Colon (tissue), 2 donors: ENCODE measurements around the gene AGAP1.

Experiments
- FAIRE-seq: peaks from 2 replicates; lab custom pipeline; 2012; peaks lifted over from hg19 to GRCh38; lab: Jason Lieb, UNC
- donor health status: control.
- donor health status: control.

Gene AGAP1

DNA sequence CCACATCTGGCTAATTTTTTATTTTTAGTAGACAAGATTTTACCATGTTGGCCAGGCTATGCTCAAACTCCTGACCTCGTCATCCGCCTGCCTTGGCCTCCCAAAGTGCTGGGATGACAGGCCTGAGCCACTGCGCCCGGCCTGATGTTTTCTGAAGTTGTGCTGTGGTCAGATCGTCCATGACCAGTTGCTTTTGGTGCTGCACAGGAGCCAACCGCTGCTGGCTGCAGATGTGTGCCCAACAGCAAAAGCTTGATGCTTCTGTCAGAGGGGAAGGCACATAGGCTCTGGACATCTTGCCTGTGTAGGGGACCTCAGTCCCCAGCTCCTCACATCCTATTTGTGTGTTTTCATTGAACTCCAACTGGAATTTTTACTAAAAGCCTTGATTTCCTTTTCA lies 218.3 kb downstream of the AGAP1 start:
- no peak for FAIRE-seq

DNA sequence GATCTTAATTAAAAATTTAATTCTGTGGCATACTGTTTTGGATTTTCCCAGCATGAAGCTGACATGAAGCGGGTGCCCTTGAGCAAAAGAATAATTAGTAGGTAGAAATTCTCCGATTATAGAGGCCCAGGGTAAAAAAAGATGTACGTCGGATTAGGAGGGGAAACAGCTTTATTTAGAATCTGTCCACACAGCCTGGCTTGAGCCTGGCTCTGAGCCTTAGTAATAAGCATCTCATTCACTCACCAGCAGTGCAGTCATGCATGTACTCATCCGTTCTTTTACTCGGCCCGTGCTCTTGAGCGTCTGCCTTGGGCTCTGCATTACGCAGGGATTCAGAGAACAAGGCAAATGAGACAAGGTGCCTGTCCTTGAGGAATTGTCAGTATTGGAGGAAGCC lies 219.3 kb downstream of the AGAP1 start:
- no peak for FAIRE-seq

GRCh38 chr2:235715601-235716000 lies 221.8 kb downstream of the AGAP1 start:
- no peak for FAIRE-seq

DNA sequence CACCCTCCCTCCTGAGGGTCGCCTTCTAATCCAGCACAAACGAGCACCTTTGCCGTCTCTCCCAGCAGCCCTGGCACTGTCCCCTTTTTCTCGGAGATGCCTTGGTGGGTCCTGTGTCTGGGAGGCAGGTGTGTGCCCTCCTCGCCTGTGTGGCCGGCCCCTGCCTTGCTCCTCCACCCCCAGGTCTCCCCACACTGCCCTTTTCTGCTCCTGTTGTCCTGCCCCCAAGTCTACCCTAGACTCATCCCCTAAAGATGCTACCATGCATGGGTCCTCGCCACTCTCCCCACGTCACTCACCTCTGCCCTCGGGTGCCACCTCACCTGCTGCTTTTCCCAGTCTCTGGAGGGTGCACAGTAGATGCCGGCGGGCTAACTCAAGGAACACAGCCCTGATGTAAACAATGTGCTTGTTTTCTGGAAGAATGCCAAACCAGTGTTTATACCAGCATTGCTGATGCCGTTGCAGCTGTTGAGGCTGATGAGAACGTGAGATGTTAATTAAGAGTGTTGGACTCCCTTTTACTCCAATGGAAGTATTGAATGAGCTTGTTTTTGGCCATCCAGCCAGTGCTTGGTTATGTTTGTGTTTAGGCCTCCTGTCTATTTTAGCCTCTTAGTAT lies 223.1 kb downstream of the AGAP1 start:
- FAIRE-seq, result no peak

GRCh38 chr2:235719146-235719942 lies 225.5 kb downstream of the AGAP1 start:
- no peak for FAIRE-seq

- FAIRE-seq, result no peak
These were observed 227.8 kb downstream of the AGAP1 start for GRCh38 chr2:235721625-235722024.

DNA sequence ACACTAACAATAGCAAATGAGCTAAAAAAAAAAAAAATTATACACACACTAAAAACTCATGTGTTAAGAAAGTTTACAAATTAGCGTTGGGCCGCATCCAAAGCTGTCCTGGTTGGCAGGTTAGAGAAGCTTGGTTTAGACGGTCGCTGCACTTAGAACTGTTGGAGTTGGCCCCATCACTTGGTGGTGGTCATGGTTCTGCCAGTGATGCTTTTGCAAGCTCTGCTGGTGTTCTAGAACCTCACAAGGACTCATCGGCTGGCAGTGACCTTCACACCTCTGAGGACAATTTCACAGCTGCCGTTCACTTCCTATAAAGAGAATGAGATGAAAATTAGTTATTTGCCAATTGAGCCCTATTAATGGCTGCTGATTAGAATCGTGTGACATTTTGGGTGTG lies 229.0 kb downstream of the AGAP1 start:
- no peak for FAIRE-seq

DNA sequence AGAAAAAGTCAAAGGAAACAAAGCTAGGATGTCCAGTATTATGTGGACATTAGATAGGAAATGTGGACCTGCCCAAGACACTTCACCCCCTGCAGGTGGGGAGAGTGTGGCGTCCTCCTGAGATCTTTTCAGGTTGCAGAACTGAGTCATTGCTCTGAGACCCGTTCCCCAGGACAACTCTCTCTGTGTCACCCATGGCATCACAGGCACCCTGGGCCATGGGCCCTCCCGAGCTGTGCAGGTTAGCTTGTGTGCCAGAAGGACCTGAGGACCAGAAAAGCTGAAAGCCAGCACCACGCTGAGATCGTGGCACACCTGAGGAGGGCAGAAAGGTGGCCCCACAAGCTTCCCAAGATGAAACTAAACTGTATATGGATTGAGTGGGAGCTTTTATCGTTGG lies 229.5 kb downstream of the AGAP1 start:
- FAIRE-seq, result no peak

- FAIRE-seq, result no peak
These were observed 230.1 kb downstream of the AGAP1 start for GRCh38 chr2:235723811-235724465.

DNA sequence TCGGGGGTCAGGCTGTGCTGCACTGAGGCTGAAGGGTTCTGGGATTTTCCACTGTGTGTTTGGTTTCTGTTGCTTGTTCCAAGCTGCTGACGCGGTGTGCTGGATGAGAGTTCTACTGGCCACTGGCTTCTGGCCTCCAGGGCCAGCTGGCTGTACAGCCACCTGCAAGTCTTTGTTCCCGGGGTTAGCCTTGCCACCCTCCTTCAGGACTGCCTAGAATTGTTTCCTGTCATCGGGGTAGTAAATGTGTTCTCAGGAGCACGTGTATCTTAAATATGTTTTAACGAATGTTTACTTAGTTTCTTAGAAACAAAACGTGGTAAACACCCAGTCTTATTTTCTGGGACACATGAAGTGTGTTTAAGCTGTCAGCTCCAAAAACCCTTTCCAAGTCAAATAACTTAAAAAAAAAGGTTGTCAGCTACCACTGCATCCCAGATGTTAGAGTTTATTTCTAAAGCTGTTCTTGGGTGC lies 231.2 kb downstream of the AGAP1 start:
- no peak for FAIRE-seq

DNA sequence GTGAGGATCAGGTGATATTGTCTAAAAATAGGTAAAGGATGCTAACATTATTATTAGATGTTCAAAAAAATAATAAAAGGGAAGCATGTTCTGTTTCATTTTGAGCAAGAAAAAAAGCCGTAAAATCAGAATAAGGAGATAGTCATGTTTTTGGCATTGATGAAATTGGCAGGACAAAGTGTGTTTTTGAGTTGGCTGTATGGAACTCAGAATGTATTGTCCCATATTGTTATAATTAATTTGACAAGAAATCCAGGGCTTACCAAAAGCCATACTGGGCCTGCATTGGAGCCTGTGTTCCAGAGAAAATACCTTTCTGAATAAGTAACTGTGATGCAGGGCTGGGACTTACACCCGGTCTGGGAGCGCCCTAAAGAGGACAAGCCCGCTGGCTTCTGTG lies 232.0 kb downstream of the AGAP1 start:
- no peak for FAIRE-seq

DNA sequence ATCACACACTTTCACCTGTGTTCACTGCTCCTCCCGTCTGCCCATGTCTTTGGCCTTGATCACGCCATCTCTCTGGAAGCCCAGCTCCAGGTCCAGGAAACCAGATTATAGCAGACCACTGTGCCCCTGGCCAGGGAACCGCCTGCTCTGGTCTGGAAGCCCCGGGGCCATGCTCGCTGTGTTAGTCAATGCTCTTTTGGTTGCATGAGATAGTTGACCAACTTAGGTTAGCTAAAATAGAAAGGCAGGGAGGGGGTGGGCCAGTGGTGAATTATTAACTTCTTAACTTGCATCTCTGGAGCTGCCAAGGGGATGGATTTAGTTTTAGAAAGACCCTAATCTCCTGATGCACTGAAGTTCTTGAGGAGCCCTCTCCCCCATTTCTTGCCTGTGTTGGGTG lies 232.7 kb downstream of the AGAP1 start:
- no peak for FAIRE-seq

GRCh38 chr2:235727174-235727573 lies 233.3 kb downstream of the AGAP1 start:
- no peak for FAIRE-seq

DNA sequence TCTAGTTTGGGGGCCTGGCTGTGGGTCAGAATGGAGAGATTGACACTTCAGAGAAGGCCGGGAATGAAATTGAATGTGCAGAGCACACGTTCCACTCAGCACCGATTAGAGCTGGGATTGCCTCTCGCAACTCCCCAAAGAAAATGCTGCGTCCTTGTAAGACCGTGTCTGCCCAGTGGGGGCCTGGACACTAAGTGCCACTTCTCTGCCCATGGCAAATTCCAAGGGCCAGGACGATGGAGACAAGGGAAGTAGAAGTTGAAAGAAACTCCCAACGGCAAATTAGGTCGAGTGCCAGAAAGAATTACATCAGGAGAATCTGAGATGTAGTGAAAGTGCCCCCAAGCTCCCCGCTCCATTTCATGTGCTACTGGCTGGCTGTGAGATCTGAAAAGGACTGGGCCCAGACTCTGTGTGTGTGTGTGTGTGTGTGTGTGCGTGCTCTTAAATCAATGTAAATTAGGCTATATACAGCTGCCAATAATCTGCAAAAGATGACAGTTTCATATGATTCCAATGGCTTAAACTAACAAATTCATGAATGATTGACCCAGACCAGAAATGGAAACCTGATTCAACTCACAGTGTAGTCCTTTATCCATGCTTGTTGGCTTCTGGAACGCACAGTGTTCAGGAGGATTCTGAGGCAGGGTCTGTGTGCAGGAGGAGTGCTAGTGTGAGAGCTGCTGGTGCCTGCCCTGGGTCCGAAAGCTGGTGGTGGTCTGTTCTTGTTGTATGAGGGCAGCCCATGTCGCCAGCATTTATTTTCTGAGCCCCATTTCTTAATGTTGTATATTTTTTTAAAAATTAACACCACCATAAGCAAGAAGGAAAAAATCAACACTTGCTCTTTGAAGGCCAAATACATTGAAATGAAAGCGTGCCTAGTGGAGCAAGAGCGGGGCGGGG lies 234.3 kb downstream of the AGAP1 start:
- FAIRE-seq, result no peak

- FAIRE-seq, result no peak
These were observed 235.1 kb downstream of the AGAP1 start for GRCh38 chr2:235728800-235729556.

DNA sequence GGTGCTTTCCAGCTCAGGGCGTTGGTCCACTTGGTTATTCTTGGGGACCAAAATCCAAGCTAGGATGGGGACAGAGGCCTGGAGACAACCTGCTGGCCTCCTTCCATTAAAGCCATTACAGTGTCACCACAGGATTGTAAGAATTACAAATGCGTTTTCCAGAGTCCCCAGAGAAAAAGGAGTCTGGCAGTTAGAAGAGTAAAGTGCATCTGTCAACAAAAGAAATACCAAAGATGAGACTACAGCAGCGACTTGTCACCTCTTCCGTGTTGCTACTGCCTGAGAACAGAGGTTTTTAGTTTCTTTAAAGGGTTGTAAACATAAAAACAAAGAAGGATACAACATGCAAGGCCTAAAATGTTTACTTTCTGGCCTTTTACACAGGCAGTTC lies 235.7 kb downstream of the AGAP1 start:
- FAIRE-seq, result no peak

DNA sequence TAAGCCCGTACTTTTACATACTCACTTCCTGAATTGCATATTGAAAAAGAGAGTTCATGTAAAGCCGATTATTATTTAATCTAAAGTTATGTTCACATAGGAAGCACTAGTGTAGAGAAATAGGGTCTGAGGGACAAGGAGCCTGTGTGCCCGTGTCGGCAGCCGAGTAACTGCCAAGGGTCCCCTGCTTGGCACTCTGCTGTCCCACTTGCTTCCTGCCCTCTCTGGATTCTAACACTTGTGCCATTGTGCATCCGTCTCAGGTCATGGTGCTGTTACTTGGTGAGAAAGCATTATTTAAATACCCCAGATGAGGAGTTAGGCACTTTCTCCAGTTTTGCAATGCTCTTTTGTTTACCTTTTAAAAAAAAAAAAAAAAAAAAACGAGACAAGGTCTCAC lies 236.3 kb downstream of the AGAP1 start:
- FAIRE-seq, result no peak

- FAIRE-seq, result no peak
These were observed 239.9 kb downstream of the AGAP1 start for GRCh38 chr2:235733761-235734160.

DNA sequence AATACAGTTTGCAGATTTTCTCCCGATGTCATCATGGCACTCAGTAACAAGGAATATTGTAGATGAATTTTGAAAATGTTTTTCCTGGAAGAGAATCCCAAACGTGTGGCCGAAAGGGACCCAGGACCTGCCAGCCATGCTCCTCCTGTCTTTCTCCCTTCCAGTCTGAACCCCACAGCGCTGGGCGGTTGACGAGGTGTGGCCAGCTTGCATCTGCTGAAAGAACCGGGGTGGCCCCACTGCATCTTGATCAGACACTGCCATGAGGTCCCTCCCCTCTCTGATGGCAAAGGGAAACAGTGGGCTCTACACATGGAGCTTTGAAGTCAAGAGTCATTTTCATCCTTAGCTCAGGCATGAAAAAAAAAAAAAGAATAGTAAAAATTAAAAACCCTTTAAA lies 240.3 kb downstream of the AGAP1 start:
- FAIRE-seq, result no peak

GRCh38 chr2:235734688-235735231 lies 240.9 kb downstream of the AGAP1 start:
- FAIRE-seq, result no peak

DNA sequence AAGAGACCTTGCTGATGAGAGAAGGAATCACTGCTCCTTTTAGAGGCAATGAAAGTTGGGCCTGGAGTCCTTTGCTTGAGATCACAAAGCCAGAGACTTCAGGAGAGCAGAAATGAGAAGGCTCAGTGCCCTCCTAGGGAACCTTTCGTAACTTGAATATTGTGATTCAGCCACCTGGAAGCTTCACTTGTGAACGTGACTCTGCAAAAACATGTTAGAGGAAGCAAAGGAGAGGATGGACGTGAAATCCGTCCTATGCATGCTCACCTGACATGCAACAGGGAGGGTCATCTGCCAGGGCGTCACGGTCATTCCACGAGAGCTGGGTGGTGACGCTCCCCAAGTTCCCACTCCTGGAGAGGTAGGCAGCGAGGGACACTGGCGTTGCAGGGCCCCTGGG lies 243.6 kb downstream of the AGAP1 start:
- no peak for FAIRE-seq
